ENCODE measurements around the gene ZNF273. TPM values are rescaled to one million over a fixed set of nuclear protein-coding genes. Genes with fewer than 3 reads are reported as not detected.
"Not testable (repeated sequence)": the region's sequence is repeated elsewhere in the genome, so short reads cannot be mapped to it uniquely, and the experiment has no call there.

Gene ZNF273
- 1.3 and 3.9 TPM in 2 replicates for total RNA-seq

DNA sequence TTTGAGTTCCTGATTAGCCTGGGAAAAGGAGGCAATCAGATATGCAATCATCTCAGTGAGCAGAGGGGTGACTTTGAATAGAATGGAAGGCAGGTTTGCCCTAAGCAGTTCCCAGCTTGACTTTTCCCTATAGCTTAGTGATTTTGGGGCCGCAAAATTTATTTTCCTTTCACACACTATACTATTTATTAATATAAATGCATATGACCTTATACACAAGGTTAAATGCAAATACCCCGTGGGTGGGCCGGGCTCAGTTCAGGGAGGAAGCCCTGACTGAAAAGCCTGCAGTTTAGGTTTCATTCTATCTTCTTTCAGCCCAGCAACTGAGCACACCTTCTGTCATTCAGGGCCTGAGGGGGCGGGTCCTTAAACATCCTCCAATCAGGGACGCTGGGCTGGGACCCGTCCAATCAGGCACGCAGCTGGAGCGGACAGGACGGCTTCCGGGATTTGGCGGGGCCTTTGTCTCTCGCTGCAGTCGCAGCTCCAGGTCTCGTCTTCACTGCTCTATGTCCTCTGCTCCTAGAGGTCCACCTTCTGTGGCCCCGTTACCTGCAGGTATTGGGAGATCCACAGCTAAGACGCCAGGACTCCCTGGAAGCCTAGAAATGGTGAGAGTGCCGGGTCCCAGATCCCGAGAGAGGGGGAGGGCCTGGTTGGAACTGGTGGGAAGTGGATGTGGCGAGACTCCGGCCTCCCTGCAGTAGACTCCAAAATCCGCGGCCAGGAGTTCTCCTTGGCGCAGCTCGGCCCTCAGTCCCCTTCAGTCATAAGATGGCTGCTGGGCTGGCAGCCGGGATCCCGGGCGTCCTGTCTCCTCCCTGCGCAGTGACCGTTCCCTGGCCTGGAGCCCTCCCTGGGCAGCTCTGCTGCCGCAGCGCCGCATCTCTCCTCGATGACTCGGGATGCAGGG lies at the start of gene ZNF273:
Gene ZNF273, plus strand, starts transcription at position 468 of the 916 bp plus-strand sequence. Its CDS starts 45 bp downstream, at position 513.
- H3K4me3 ChIP-seq (ENCODE audit: low read depth, low read length) = peak within 1 kb of the TSS; percentile 84
- TF ChIP-seq, protein P1, sequence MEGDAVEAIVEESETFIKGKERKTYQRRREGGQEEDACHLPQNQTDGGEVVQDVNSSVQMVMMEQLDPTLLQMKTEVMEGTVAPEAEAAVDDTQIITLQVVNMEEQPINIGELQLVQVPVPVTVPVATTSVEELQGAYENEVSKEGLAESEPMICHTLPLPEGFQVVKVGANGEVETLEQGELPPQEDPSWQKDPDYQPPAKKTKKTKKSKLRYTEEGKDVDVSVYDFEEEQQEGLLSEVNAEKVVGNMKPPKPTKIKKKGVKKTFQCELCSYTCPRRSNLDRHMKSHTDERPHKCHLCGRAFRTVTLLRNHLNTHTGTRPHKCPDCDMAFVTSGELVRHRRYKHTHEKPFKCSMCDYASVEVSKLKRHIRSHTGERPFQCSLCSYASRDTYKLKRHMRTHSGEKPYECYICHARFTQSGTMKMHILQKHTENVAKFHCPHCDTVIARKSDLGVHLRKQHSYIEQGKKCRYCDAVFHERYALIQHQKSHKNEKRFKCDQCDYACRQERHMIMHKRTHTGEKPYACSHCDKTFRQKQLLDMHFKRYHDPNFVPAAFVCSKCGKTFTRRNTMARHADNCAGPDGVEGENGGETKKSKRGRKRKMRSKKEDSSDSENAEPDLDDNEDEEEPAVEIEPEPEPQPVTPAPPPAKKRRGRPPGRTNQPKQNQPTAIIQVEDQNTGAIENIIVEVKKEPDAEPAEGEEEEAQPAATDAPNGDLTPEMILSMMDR (IDR thresholded peaks at IDR 0.05; ENCODE audit: insufficient read depth, low read depth, low read length) = no peak
- DNase-seq (ENCODE audit: low read depth) = peak; percentile 89

DNA sequence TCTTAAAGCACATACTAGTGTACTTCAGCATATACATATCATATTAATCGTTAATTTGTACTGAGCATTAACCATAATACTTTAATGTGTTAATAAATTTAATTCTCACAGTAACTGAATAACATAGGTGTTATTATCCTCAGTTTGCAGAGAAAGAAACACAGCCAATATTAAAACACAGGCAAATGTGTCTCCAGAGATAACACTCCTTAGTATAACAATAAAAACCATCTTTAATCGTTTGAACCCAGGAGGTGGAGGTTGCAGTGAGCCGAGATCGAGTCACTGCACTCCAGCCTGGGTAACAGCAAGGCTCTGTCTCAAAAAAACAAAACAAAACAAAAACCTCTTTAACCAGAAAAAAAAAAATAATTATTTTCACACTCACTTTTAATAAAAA lies 49.4 kb upstream of the ZNF273 start:
- TF ChIP-seq, protein P1 (IDR thresholded peaks at IDR 0.05; ENCODE audit: insufficient read depth, low read depth, low read length) = no peak
- no peak for DNase-seq (ENCODE audit: low read depth)
- H3K4me3 ChIP-seq (ENCODE audit: low read depth, low read length) = no peak overlapping the region

DNA sequence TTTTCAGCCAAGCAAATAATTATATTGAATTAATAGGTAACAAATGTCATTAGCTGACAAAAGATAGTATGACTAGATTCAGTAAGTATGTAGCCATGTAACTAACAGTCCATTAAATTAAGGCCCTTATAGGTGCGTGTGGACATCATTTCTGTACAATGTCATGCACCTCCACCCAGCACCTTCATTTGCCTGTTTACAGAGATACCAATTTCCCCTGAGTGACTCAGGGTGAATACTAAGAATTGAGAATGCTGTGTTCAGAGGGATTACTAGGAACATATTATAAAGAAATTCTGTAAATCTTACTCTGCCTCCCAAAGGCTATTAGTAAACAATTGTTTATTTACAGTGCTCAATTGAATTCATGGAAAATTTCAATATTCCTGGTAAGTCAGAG lies 48.1 kb upstream of the ZNF273 start:
- H3K4me3 ChIP-seq (ENCODE audit: low read depth, low read length) = no peak overlapping the region
- TF ChIP-seq, protein P1 (IDR thresholded peaks at IDR 0.05; ENCODE audit: insufficient read depth, low read depth, low read length) = no peak
- no peak for DNase-seq (ENCODE audit: low read depth)

DNA sequence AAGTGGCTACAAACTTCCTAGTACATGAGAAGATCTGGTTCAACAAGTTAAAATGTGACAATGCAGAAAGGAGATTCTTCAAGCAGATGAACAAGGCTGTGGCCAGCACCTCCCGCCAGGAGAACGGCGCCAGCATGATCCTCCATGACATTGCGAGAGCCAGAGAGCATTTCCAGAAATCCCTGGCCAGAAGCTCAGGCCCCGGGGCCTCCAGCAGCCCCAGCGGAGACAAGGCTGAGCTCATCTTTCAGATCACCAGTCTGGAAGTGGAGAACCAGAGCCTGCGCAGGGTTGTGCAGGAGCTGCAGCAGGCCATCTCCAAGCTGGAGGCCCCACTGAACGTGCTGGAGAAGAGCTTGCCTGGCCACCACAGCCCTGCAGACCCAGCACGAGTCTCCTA lies 40.1 kb upstream of the ZNF273 start:
- no peak for DNase-seq (ENCODE audit: low read depth)
- no peak overlapping the region for H3K4me3 ChIP-seq (ENCODE audit: low read depth, low read length)
- TF ChIP-seq, protein P1 (IDR thresholded peaks at IDR 0.05; ENCODE audit: insufficient read depth, low read depth, low read length) = no peak

DNA sequence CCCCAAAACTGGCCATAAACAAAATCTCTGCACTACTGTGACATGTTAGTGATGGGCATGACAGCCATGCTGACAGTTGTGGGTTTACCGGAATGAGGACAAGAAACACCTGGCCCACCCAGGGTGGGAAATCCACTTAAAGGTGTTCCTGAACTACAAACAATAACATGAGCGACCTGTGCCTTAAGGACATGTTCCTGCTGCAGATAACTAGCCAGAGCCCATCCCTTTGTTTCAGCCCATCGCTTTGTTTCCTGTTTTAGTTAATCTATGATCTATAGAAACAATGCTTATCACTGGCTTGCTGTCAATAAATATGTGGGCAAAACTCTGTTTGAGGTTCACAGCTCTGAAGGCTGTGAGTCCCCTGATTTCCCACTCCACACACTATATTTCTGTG lies 39.5 kb upstream of the ZNF273 start:
- not testable (repeated sequence) for DNase-seq (ENCODE audit: low read depth); H3K4me3 ChIP-seq (ENCODE audit: low read depth, low read length)

DNA sequence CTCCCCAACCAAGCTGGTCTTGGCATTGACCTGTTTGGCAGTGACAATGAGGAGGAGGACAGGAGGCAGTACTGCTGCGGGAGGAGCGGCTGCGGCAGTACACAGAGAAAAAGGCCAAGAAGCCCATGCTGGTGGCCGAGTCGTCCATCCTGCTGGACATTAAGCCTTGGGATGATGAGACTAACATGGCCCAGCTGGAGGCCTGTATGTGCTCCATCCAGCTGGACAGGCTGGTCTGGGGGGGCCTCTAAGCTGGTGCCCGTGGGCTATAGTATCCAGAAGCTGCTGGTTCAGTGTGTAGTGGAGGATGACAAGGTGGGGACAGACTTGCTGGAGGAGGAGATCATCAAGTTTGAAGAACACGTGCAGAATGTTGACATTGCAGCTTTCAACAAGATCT lies 39.1 kb upstream of the ZNF273 start:
- DNase-seq (ENCODE audit: low read depth) = no peak
- TF ChIP-seq, protein P1 (IDR thresholded peaks at IDR 0.05; ENCODE audit: insufficient read depth, low read depth, low read length) = no peak

DNA sequence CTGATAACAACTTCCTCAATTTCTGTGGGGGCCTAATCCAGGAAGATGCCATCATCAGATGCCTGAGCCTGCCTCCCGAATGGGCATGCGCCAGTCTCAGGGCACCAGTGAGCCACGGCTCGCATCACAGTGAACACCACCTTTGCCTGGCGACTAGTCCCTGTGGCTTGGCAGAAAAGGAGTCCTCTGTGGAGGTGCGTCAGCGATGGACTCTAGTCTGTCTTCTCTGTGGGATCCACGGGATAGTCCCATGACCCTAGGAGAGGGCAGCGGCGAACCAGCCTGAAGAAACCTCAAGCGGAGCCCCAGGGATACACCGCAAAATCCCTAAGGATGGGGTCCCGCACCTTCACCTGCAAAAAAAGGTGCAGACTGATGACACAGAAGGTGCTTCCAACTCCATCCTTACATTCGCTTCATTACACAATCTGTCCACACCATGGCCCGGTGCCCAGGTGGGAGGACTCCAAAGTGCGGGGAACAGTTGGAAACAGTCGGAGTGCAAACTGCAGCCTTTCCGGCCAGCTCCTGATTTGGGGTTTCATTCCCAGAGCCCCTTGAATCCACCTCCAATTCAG lies 35.1 kb upstream of the ZNF273 start:
- TF ChIP-seq, protein P1 (IDR thresholded peaks at IDR 0.05; ENCODE audit: insufficient read depth, low read depth, low read length) = no peak

More for the DNA sequence above, 39.1 kb upstream of the ZNF273 start:
- no peak overlapping the region for H3K4me3 ChIP-seq (ENCODE audit: low read depth, low read length)

More for the DNA sequence above, 35.1 kb upstream of the ZNF273 start:
- H3K4me3 ChIP-seq (ENCODE audit: low read depth, low read length) = no peak overlapping the region
- DNase-seq (ENCODE audit: low read depth) = no peak
